ENCODE data around the gene FASTK. TPM values are rescaled to one million over a fixed set of nuclear protein-coding genes. Genes with fewer than 3 reads are reported as not detected.

The FASTK gene
- total RNA-seq, 1 donor, result 87.6 TPM

DNA sequence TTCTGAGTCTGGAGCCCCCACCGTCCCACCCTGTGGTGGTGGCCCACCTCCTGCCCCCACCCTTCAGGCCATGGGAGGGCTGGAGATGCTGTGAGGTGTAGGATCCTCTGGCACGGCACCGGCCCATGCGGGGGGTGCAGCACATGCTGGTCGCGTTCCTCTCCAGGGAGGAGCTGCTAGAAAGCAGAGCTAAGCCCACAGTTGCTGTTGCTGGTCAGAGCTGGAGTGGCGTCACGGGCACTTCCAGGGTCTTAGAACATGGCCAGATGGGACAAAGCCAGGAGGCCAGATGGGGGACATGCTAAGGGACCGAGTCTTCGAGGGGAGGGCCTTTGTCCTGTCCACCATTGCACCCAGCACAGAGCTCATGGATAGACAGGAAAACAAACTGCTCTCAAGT is 27.3 kb upstream of the FASTK start:
- peaks cover 79% of the 10 kb centered on the region for H3K79me2 ChIP-seq (ENCODE audit: insufficient read depth, low read length)
- H3K4me2 ChIP-seq (ENCODE audit: insufficient read depth, low read length), result no peak overlapping the region
- H3K36me3 ChIP-seq (ENCODE audit: insufficient read depth, low read length), result peaks cover 5% of the 10 kb centered on the region
- DNase-seq (ENCODE audit: insufficient read length, low spot score, missing footprints), result peak; percentile 37
- TF ChIP-seq, protein P1, sequence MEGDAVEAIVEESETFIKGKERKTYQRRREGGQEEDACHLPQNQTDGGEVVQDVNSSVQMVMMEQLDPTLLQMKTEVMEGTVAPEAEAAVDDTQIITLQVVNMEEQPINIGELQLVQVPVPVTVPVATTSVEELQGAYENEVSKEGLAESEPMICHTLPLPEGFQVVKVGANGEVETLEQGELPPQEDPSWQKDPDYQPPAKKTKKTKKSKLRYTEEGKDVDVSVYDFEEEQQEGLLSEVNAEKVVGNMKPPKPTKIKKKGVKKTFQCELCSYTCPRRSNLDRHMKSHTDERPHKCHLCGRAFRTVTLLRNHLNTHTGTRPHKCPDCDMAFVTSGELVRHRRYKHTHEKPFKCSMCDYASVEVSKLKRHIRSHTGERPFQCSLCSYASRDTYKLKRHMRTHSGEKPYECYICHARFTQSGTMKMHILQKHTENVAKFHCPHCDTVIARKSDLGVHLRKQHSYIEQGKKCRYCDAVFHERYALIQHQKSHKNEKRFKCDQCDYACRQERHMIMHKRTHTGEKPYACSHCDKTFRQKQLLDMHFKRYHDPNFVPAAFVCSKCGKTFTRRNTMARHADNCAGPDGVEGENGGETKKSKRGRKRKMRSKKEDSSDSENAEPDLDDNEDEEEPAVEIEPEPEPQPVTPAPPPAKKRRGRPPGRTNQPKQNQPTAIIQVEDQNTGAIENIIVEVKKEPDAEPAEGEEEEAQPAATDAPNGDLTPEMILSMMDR (IDR thresholded peaks at IDR 0.05; ENCODE audit: extremely low read depth, low read depth, low read length), result no peak
- H3K9me3 ChIP-seq (ENCODE audit: low read depth, low read length), result no peaks in the 10 kb centered on the region
- no peak overlapping the region for H3K4me3 ChIP-seq (ENCODE audit: insufficient read depth, low read length)
- peaks cover 74% of the 10 kb centered on the region for H4K20me1 ChIP-seq (ENCODE audit: insufficient read depth, low read length)
- no peak overlapping the region for H3K27ac ChIP-seq (ENCODE audit: low read depth, low read length)
- no peaks in the 10 kb centered on the region for H3K27me3 ChIP-seq (ENCODE audit: insufficient read depth, low read length)
- H3K4me1 ChIP-seq (ENCODE audit: insufficient read depth, low read length), result peaks cover 15% of the 10 kb centered on the region
- H2AFZ ChIP-seq (ENCODE audit: low read length), result no peak overlapping the region

DNA sequence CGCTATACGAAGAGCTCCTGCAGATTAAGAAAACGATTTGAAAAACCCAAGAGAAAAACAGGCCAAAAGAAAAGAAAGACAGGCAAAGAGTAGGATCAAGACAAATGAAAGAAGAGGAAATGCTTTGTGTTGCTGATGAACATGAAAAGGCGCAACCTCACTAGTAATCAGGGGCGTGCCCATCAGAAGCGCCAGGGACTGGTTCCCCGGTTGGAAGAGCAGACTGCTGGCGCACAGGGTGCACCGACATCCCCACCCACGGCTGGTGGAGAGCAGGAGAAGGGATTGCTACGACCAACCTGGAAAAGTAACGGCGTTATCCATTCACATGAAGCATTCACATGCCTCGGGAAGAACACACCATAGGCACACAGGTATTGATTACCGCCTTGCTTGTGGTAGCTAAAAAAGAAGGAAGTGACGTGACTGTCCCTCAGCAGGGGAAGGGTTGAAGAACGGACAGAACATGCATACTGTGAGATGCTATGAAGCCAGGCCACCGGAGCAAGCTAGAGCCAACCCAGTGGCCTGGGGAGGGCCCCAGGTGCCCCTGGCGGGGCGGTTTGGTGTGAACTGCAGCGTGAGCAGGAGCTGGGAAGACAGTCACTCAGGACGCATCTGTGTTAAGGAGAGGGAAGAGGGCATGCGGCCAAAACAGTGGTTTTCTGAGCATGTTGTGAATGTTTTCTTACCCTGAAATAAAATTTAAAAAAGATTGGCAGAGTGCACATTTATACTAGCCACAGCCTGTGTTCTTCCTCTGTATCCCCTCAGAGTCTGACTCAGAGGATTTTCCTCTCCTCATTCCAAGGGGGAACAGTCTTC is 24.0 kb upstream of the FASTK start:
- no peaks in the 10 kb centered on the region for H3K27me3 ChIP-seq (ENCODE audit: insufficient read depth, low read length)
- peak; percentile 98 for DNase-seq (ENCODE audit: insufficient read length, low spot score, missing footprints)
- H3K9me3 ChIP-seq (ENCODE audit: low read depth, low read length), result no peaks in the 10 kb centered on the region
- H3K4me2 ChIP-seq (ENCODE audit: insufficient read depth, low read length), result peak overlapping the region; percentile 26
- no peak overlapping the region for H3K4me3 ChIP-seq (ENCODE audit: insufficient read depth, low read length)
- peaks cover 64% of the 10 kb centered on the region for H4K20me1 ChIP-seq (ENCODE audit: insufficient read depth, low read length)
- peaks cover 14% of the 10 kb centered on the region for H3K4me1 ChIP-seq (ENCODE audit: insufficient read depth, low read length)
- H3K27ac ChIP-seq (ENCODE audit: low read depth, low read length), result no peak overlapping the region
- peaks cover 5% of the 10 kb centered on the region for H3K36me3 ChIP-seq (ENCODE audit: insufficient read depth, low read length)
- H3K79me2 ChIP-seq (ENCODE audit: insufficient read depth, low read length), result peaks cover 75% of the 10 kb centered on the region
- TF ChIP-seq, protein P1 (IDR thresholded peaks at IDR 0.05; ENCODE audit: extremely low read depth, low read depth, low read length), result no peak
- H2AFZ ChIP-seq (ENCODE audit: low read length), result no peak overlapping the region

GRCh38 chr7:151103973-151104372 is 23.4 kb upstream of the FASTK start:
- Histone ChIP-seq H3K79me2 (ENCODE audit: insufficient read depth, low read length) (peaks cover 73% of the 10 kb centered on the region), H3K27ac (ENCODE audit: low read depth, low read length) (no peak overlapping the region), H3K9me3 (ENCODE audit: low read depth, low read length) (no peaks in the 10 kb centered on the region), H3K4me1 (ENCODE audit: insufficient read depth, low read length) (peaks cover 10% of the 10 kb centered on the region), H3K36me3 (ENCODE audit: insufficient read depth, low read length) (peaks cover 5% of the 10 kb centered on the region), H4K20me1 (ENCODE audit: insufficient read depth, low read length) (peaks cover 62% of the 10 kb centered on the region), H3K4me2 (ENCODE audit: insufficient read depth, low read length) (no peak overlapping the region), H3K27me3 (ENCODE audit: insufficient read depth, low read length) (no peaks in the 10 kb centered on the region), H2AFZ (ENCODE audit: low read length) (no peak overlapping the region), H3K4me3 (ENCODE audit: insufficient read depth, low read length) (no peak overlapping the region)
- no peak for DNase-seq (ENCODE audit: insufficient read length, low spot score, missing footprints)
- TF ChIP-seq, protein P1 (IDR thresholded peaks at IDR 0.05; ENCODE audit: extremely low read depth, low read depth, low read length), result no peak

- H3K4me1 ChIP-seq (ENCODE audit: insufficient read depth, low read length), result peaks cover 10% of the 10 kb centered on the region
- no peak overlapping the region for H3K4me2 ChIP-seq (ENCODE audit: insufficient read depth, low read length)
- peaks cover 70% of the 10 kb centered on the region for H3K79me2 ChIP-seq (ENCODE audit: insufficient read depth, low read length)
- DNase-seq (ENCODE audit: insufficient read length, low spot score, missing footprints), result peak; percentile 27
- H3K4me3 ChIP-seq (ENCODE audit: insufficient read depth, low read length), result no peak overlapping the region
- H4K20me1 ChIP-seq (ENCODE audit: insufficient read depth, low read length), result peaks cover 58% of the 10 kb centered on the region
- peaks cover 5% of the 10 kb centered on the region for H3K36me3 ChIP-seq (ENCODE audit: insufficient read depth, low read length)
- no peaks in the 10 kb centered on the region for H3K27me3 ChIP-seq (ENCODE audit: insufficient read depth, low read length)
- H3K27ac ChIP-seq (ENCODE audit: low read depth, low read length), result no peak overlapping the region
- no peak overlapping the region for H2AFZ ChIP-seq (ENCODE audit: low read length)
- TF ChIP-seq, protein P1 (IDR thresholded peaks at IDR 0.05; ENCODE audit: extremely low read depth, low read depth, low read length), result no peak
- no peaks in the 10 kb centered on the region for H3K9me3 ChIP-seq (ENCODE audit: low read depth, low read length)
Measured at GRCh38 chr7:151102991-151103390, 22.4 kb upstream of the FASTK start.
